CD4-positive, alpha-beta memory T cell (primary cell): ENCODE results near the gene NIN. TPM values are rescaled to one million over a fixed set of nuclear protein-coding genes. Genes with fewer than 3 reads are reported as not detected.
A peak's percentile ranks its signal among the peaks of the same experiment; 100 is the strongest.

Experiments
- CTCF ChIA-PET: fragments of 350-600 bp; sonication (Branson Sonifier 250); formaldehyde crosslinking; loops from one replicate; lab custom pipeline; 2021; ENCODE audit warnings: inconsistent platforms; ENCODE audit not compliant: partially characterized antibody; lab: Charles Lee
- POLR2A ChIA-PET: fragments of 350-600 bp; sonication (Branson Sonifier 250); formaldehyde crosslinking; loops from one replicate; lab custom pipeline; 2021; ENCODE audit not compliant: partially characterized antibody; lab: Charles Lee
- DNase-seq, 5 donors: peaks; one replicate each; pipeline versions ENCODE4 v3.0.0 to v3.0.0-alpha.2; 2020 to 2022; ENCODE audit warnings: mixed read lengths in 1 of 5
- H3K27ac ChIP-seq: one replicate; pipeline ENCODE4 v1.7.0; 2013; ENCODE audit warnings: low read depth, low read length
- H3K27me3 ChIP-seq: 2 replicates; pipeline ENCODE4 v1.7.0; 2013; ENCODE audit warnings: mild to moderate bottlenecking, low read length, moderate library complexity; ENCODE audit not compliant: insufficient read depth
- H3K36me3 ChIP-seq: 2 replicates; pipeline ENCODE4 v1.7.0; 2013; ENCODE audit warnings: mild to moderate bottlenecking, low read length, moderate library complexity; ENCODE audit not compliant: insufficient read depth
- H3K4me1 ChIP-seq: 2 replicates; pipeline ENCODE4 v1.7.0; 2013; ENCODE audit warnings: mild to moderate bottlenecking, low read length, moderate library complexity; ENCODE audit not compliant: insufficient read depth
- H3K4me3 ChIP-seq, 2 donors: one replicate each; pipeline ENCODE4 v1.7.0; 2013; ENCODE audit warnings: low read length in 2 of 2, mild to moderate bottlenecking in 1 of 2
- H3K9me3 ChIP-seq, 2 donors: one replicate each; pipeline ENCODE4 v1.7.0; 2013; ENCODE audit warnings: low read length in 2 of 2, control low read depth in 1 of 2; ENCODE audit not compliant: control insufficient read depth in 1 of 2
- H3K27ac Mint-ChIP-seq, 7 donors: one replicate each; pipeline ENCODE4 v1.8.0; 2020 to 2021; ENCODE audit warnings: mixed read lengths in 7 of 7, mild to moderate bottlenecking in 6 of 7, inconsistent platforms in 3 of 7, moderate library complexity in 3 of 7
- H3K27me3 Mint-ChIP-seq, 2 donors: one replicate each; pipeline ENCODE4 v1.8.0; 2020 to 2021; ENCODE audit warnings: mixed read lengths in 2 of 2
- H3K36me3 Mint-ChIP-seq, 2 donors: one replicate each; pipeline ENCODE4 v1.8.0; 2020 to 2021; ENCODE audit warnings: mixed read lengths in 2 of 2, inconsistent platforms in 1 of 2, mild to moderate bottlenecking in 1 of 2
- H3K4me1 Mint-ChIP-seq, 4 donors: one replicate each; pipeline ENCODE4 v1.8.0; 2020 to 2021; ENCODE audit warnings: mixed read lengths in 4 of 4, mild to moderate bottlenecking in 1 of 4
- H3K4me3 Mint-ChIP-seq, 8 donors: one replicate each; pipeline ENCODE4 v1.8.0; 2020 to 2021; ENCODE audit warnings: mixed read lengths in 8 of 8, mild to moderate bottlenecking in 7 of 8, moderate library complexity in 6 of 8, inconsistent platforms in 3 of 8
- H3K9me3 Mint-ChIP-seq, 8 donors: one replicate each; pipeline ENCODE4 v1.8.0; 2020 to 2021; ENCODE audit warnings: mixed read lengths in 8 of 8, mild to moderate bottlenecking in 5 of 8, inconsistent platforms in 3 of 8, moderate library complexity in 1 of 8
- intact Hi-C: fragments of 100-400 bp; cut with micrococcal nuclease; formaldehyde crosslinking; loops from one replicate; pipeline ENCODE4 v1.15.1; 2023
- polyA plus RNA-seq, 2 donors: library from polyadenylated mRNA; unstranded; fragments of 300-500 nt; fragmentation: Illumina TruSeq; gene quantifications; one replicate each; pipeline ENCODE4 v1.2.3, GENCODE V29; 2021
- total RNA-seq, 2 experiments: library from RNA; stranded (reverse); gene quantifications; one replicate each; pipeline ENCODE4 v1.2.3, GENCODE V29; 2021

Gene NIN
- total and polyA plus RNA-seq, 4 experiments from 2014 or later, result 8.5 to 102 (median 74.9) TPM

GRCh38 chr14:50856660-50857059, 25.7 kb upstream of the NIN start:
- Mint-ChIP-seq H3K9me3 (peaks cover 0 to 2% (median 0%) of the 10 kb centered on the region in 8 donors), H3K36me3 (no peaks in the 10 kb centered on the region), H3K27me3 (no peaks in the 10 kb centered on the region), H3K27ac (peak overlapping the region in 1 of 7 donors; percentile 13), H3K4me1 (peaks cover 4 to 16% (median 8%) of the 10 kb centered on the region in 4 donors), H3K4me3 (no peak overlapping the region)
- peaks cover 13% of the 10 kb centered on the region for H3K4me1 ChIP-seq
- intact Hi-C loops, result no loop called here
- no peak for DNase-seq
- ChIA-PET CTCF (interaction anchor here (0.7 to 9.0 kb wide), 5 partner anchors 70 to 1472 kb away, joined by 3 to 225 read pairs (median 6); no protein-coding TSS in a partner anchor), POLR2A (no interaction called here)
- no peak overlapping the region for H3K27ac ChIP-seq
- no peaks in the 10 kb centered on the region for H3K36me3 ChIP-seq
- no peaks in the 10 kb centered on the region for H3K27me3 ChIP-seq
- no peaks in the 10 kb centered on the region for H3K9me3 ChIP-seq
- no peak overlapping the region for H3K4me3 ChIP-seq

- H3K4me3 ChIP-seq, result no peak overlapping the region
- H3K9me3 ChIP-seq, result no peaks in the 10 kb centered on the region
- Mint-ChIP-seq H3K9me3 (peaks cover 0 to 2% (median 0%) of the 10 kb centered on the region in 8 donors), H3K27me3 (no peaks in the 10 kb centered on the region), H3K4me3 (no peak overlapping the region), H3K4me1 (peaks cover 4 to 14% (median 8%) of the 10 kb centered on the region in 4 donors), H3K36me3 (no peaks in the 10 kb centered on the region), H3K27ac (no peak overlapping the region)
- ChIA-PET CTCF (interaction anchor here (0.7 to 9.0 kb wide), 5 partner anchors 33 to 468 kb away, joined by 3 to 225 read pairs (median 3); no protein-coding TSS in a partner anchor), POLR2A (interaction anchor here (0.6 kb wide), 1 partner anchor 24 kb away, joined by 3 read pairs; no protein-coding TSS in a partner anchor)
- peaks cover 13% of the 10 kb centered on the region for H3K4me1 ChIP-seq
- no peaks in the 10 kb centered on the region for H3K36me3 ChIP-seq
- H3K27ac ChIP-seq, result no peak overlapping the region
- no peak for DNase-seq
- H3K27me3 ChIP-seq, result no peaks in the 10 kb centered on the region
- intact Hi-C loops, result no loop called here
Measured at GRCh38 chr14:50855558-50855957, 24.6 kb upstream of the NIN start.

DNA sequence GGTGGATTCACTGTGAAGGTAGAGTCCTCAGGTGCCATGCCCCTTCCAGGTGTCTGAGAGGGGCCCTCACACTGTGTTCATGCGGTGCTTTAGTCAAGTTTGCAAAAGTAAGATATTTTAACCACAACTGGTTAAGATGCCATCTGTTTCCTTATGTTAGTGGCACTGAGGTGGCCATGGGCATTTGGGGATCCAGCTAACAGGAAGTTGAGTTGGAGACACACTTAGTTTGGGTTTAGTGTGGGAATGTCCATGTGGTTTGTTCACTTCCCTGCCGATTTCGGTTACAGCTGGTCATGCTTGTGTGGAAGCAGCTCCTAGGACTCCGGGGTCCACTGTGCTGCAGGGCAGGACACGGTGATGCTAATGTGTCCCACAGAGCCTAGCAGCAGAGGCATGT, 23.6 kb upstream of the NIN start:
- ChIA-PET CTCF (interaction anchor here (1.3 to 9.0 kb wide), 3 partner anchors 58 to 79 kb away, joined by 3 to 225 read pairs (median 3); no protein-coding TSS in a partner anchor), POLR2A (no interaction called here)
- H3K9me3 Mint-ChIP-seq, result peaks cover 0 to 2% (median 0%) of the 10 kb centered on the region in 8 donors
- H3K27me3 Mint-ChIP-seq, result no peaks in the 10 kb centered on the region
- Histone ChIP-seq H3K27me3 (no peaks in the 10 kb centered on the region), H3K4me1 (peaks cover 5% of the 10 kb centered on the region), H3K27ac (no peak overlapping the region), H3K36me3 (no peaks in the 10 kb centered on the region), H3K9me3 (no peaks in the 10 kb centered on the region), H3K4me3 (no peak overlapping the region)
- DNase-seq, result no peak
- H3K27ac Mint-ChIP-seq, result no peak overlapping the region
- no peaks in the 10 kb centered on the region for H3K36me3 Mint-ChIP-seq
- H3K4me1 Mint-ChIP-seq, result peaks cover 1 to 6% (median 4%) of the 10 kb centered on the region in 4 donors
- intact Hi-C loops, result no loop called here
- H3K4me3 Mint-ChIP-seq, result peak overlapping the region in 1 of 8 donors; percentile 52

- Histone ChIP-seq H3K4me3 (no peak overlapping the region), H3K9me3 (no peaks in the 10 kb centered on the region), H3K36me3 (no peaks in the 10 kb centered on the region), H3K27ac (no peak overlapping the region), H3K4me1 (no peaks in the 10 kb centered on the region), H3K27me3 (no peaks in the 10 kb centered on the region)
- intact Hi-C loops, result no loop called here
- H3K27ac Mint-ChIP-seq, result no peak overlapping the region
- CTCF ChIA-PET, result no interaction called here
- no peaks in the 10 kb centered on the region for H3K9me3 Mint-ChIP-seq
- H3K36me3 Mint-ChIP-seq, result peaks cover 0 to 2% of the 10 kb centered on the region in 2 donors
- no peak overlapping the region for H3K4me3 Mint-ChIP-seq
- H3K4me1 Mint-ChIP-seq, result peaks cover 0 to 1% (median under 1%) of the 10 kb centered on the region in 4 donors
- POLR2A ChIA-PET, result no interaction called here
- H3K27me3 Mint-ChIP-seq, result peaks cover 0 to under 1% of the 10 kb centered on the region in 2 donors
- no peak for DNase-seq
Measured at GRCh38 chr14:50853891-50854290, 22.9 kb upstream of the NIN start.

DNA sequence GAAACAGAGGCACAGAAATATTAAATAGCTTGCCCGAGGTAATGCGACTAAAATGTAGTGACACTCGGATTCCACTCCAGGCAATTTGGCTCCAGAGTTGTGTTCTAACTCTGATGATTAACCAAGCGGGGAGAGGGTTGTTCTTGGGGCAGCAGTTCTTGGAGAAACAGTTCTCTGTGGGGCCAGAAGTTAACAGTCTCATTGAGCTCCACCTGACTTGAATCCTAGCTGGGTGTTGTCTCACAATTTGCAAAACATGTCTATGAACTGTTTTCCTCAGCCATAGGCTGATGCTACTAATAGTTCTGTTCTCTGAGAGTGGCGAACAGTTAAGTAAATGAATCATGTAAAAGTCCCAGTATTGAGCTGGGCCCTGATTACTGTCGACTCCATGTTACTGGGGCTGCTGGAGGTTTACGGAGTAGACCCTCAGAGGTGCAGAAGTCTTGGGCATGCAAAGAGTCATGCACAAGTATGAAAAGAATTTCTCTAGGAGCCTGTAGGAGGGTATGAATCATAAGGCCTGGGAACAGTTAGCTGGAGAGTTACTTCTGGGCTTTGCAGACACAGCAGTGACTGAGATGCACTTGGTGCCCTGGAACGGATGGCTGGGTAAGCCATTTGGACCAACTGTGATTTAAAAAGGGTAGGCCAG, 15.4 kb upstream of the NIN start:
- Mint-ChIP-seq H3K27ac (no peak overlapping the region), H3K9me3 (no peaks in the 10 kb centered on the region), H3K4me3 (no peak overlapping the region), H3K36me3 (peaks cover 0 to 3% of the 10 kb centered on the region in 2 donors), H3K27me3 (peaks cover 2 to 5% of the 10 kb centered on the region in 2 donors), H3K4me1 (peaks cover 0 to 3% (median 0%) of the 10 kb centered on the region in 4 donors)
- DNase-seq, result no peak
- no peak overlapping the region for H3K27ac ChIP-seq
- intact Hi-C loops, result no loop called here
- H3K4me3 ChIP-seq, result no peak overlapping the region
- H3K36me3 ChIP-seq, result no peaks in the 10 kb centered on the region
- no peaks in the 10 kb centered on the region for H3K9me3 ChIP-seq
- ChIA-PET POLR2A (interaction anchor here (0.6 kb wide), 1 partner anchor 46 kb away, joined by 3 read pairs; no protein-coding TSS in a partner anchor), CTCF (interaction anchor here (4.3 kb wide), 1 partner anchor 14 kb away, joined by 27 read pairs; no protein-coding TSS in a partner anchor)
- H3K4me1 ChIP-seq, result no peaks in the 10 kb centered on the region
- no peaks in the 10 kb centered on the region for H3K27me3 ChIP-seq

- DNase-seq, result no peak
- Mint-ChIP-seq H3K27ac (no peak overlapping the region), H3K27me3 (peaks cover 2 to 5% of the 10 kb centered on the region in 2 donors), H3K4me3 (no peak overlapping the region), H3K9me3 (peaks cover 0 to 2% (median 0%) of the 10 kb centered on the region in 8 donors), H3K4me1 (peaks cover 0 to 3% (median under 1%) of the 10 kb centered on the region in 4 donors), H3K36me3 (peaks cover 0 to 3% of the 10 kb centered on the region in 2 donors)
- no peaks in the 10 kb centered on the region for H3K36me3 ChIP-seq
- H3K27ac ChIP-seq, result no peak overlapping the region
- ChIA-PET POLR2A (no interaction called here), CTCF (interaction anchor here (4.3 kb wide), 1 partner anchor 15 kb away, joined by 27 read pairs; no protein-coding TSS in a partner anchor)
- H3K9me3 ChIP-seq, result no peaks in the 10 kb centered on the region
- H3K27me3 ChIP-seq, result no peaks in the 10 kb centered on the region
- H3K4me3 ChIP-seq, result no peak overlapping the region
- no peaks in the 10 kb centered on the region for H3K4me1 ChIP-seq
- intact Hi-C loops, result no loop called here
Measured at GRCh38 chr14:50845166-50845565, 14.2 kb upstream of the NIN start.

- H3K4me3 Mint-ChIP-seq, result no peak overlapping the region
- H3K27ac ChIP-seq, result no peak overlapping the region
- H3K4me3 ChIP-seq, result no peak overlapping the region
- no peaks in the 10 kb centered on the region for H3K9me3 ChIP-seq
- H3K27me3 Mint-ChIP-seq, result peaks cover 2 to 5% of the 10 kb centered on the region in 2 donors
- no peak overlapping the region for H3K27ac Mint-ChIP-seq
- intact Hi-C loops, result no loop called here
- no peaks in the 10 kb centered on the region for H3K4me1 ChIP-seq
- ChIA-PET CTCF (no interaction called here), POLR2A (no interaction called here)
- H3K9me3 Mint-ChIP-seq, result peaks cover 0 to 2% (median 0%) of the 10 kb centered on the region in 8 donors
- H3K36me3 Mint-ChIP-seq, result peaks cover 0 to 3% of the 10 kb centered on the region in 2 donors
- no peak for DNase-seq
- H3K4me1 Mint-ChIP-seq, result peaks cover 0 to 3% (median under 1%) of the 10 kb centered on the region in 4 donors
- no peaks in the 10 kb centered on the region for H3K36me3 ChIP-seq
- no peaks in the 10 kb centered on the region for H3K27me3 ChIP-seq
Measured at GRCh38 chr14:50844391-50844790, 13.4 kb upstream of the NIN start.
